HG02885 (cell line): ENCODE results near the gene EBF3.

Experiments
- ATAC-seq: cut with Tn5 transposase; IDR thresholded peaks from one replicate; pipeline ENCODE4 v1.9.1; 2021; ENCODE audit warnings: mild to moderate bottlenecking; ENCODE audit not compliant: unreplicated experiment, poor library complexity

EBF3 gene

GRCh38 chr10:129843131-129843541, 120.9 kb downstream of the EBF3 start:
- ATAC-seq, result no peak

- ATAC-seq, result no peak
These were observed 122.0 kb downstream of the EBF3 start for GRCh38 chr10:129842031-129842430.

- ATAC-seq, result no peak
These were observed 122.5 kb downstream of the EBF3 start for GRCh38 chr10:129841590-129841989.

- no peak for ATAC-seq
These were observed 123.0 kb downstream of the EBF3 start for GRCh38 chr10:129841071-129841470.

- ATAC-seq, result no peak
These were observed 123.9 kb downstream of the EBF3 start for GRCh38 chr10:129840196-129840590.

- ATAC-seq, result no peak
These were observed 124.5 kb downstream of the EBF3 start for GRCh38 chr10:129839285-129840195.

- ATAC-seq, result no peak
These were observed 125.3 kb downstream of the EBF3 start for GRCh38 chr10:129838794-129839193.

- no peak for ATAC-seq
These were observed 126.0 kb downstream of the EBF3 start for GRCh38 chr10:129837909-129838582.

- ATAC-seq, result no peak
These were observed 127.8 kb downstream of the EBF3 start for GRCh38 chr10:129836253-129836652.

- no peak for ATAC-seq
These were observed 129.9 kb downstream of the EBF3 start for GRCh38 chr10:129833994-129834739.

- ATAC-seq, result no peak
These were observed 130.6 kb downstream of the EBF3 start for GRCh38 chr10:129833468-129833950.

GRCh38 chr10:129832573-129833467, 131.3 kb downstream of the EBF3 start:
- ATAC-seq, result no peak

GRCh38 chr10:129831150-129831549, 132.9 kb downstream of the EBF3 start:
- no peak for ATAC-seq

- ATAC-seq, result no peak
These were observed 138.2 kb downstream of the EBF3 start for GRCh38 chr10:129825826-129826225.

- ATAC-seq, result no peak
These were observed 138.9 kb downstream of the EBF3 start for GRCh38 chr10:129825221-129825620.

- no peak for ATAC-seq
These were observed 143.6 kb downstream of the EBF3 start for GRCh38 chr10:129820451-129820850.

- ATAC-seq, result no peak
These were observed 147.4 kb downstream of the EBF3 start for GRCh38 chr10:129816656-129817045.

GRCh38 chr10:129815898-129816655, 148.0 kb downstream of the EBF3 start:
- no peak for ATAC-seq
